Posterior vena cava (tissue), 2 donors: Measurements from ENCODE around the gene RSRP1. TPM values are rescaled to one million over a fixed set of nuclear protein-coding genes. Genes with fewer than 3 reads are reported as not detected.

Experiments used
- DNase-seq: peaks from one replicate; pipeline ENCODE4 v3.0.0-alpha.2; 2020; ENCODE audit warnings: low spot score
- intact Hi-C, 2 donors: fragments of 100-400 bp; cut with DNase I; formaldehyde crosslinking; loops; one replicate each; pipeline versions ENCODE4 v1.14.1 to v1.14.2; 2022 to 2023
- total RNA-seq, 2 donors: library from RNA; stranded (reverse); fragmentation: NEBNext Ultra II Directional; extraction: Animal tissue kit (Norgen Biotek cat#: 25700); gene quantifications; one replicate each; pipeline ENCODE4 v1.2.1, GENCODE V29; 2021
- donor health status: DM: yes; HTN: yes; CAD: no.
- donor health status: DM: yes; HTN: yes; CAD: no.

RSRP1 gene
- total RNA-seq, 2 donors from 2014 or later, result 67.5 to 90.0 TPM

GRCh38 chr1:25197982-25198662 lies 49.1 kb downstream of the RSRP1 start:
- DNase-seq, result peak; percentile 57
- intact Hi-C loops, result no loop called here

DNA sequence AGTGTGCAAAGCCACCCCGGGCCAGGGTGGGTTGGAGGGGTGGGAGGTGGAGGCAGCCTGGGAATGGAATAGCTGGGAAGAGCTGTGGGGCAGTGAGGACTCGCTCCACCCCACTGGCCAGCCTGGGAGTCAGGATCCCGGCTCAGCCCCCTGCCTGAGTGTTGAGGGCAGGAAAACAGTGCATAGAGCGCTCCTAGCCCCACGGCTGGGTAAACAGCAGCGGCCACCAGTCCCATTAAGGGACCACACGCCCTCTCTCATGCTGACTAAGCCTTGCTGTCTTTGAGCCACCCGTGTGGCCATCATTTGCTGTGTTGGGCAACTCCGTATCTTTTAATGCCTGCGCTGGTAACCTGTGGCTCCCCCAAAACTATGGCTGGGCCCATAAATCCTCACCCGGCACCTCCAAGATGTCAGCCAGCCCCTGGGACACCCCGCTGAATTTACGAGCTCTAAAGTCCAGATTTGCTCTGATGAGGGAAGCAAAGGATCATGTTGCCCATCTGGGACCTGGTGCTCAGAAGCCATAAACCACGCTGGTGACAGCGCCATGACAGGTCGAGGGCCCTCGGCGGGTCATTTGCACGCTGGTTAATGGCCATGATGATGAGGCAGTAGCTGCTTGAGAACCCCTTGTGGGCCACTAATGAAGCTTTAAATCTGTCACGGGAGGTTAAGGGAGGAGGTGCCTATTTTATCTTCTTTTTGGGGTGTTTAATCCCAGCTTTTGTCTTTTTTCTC lies 49.8 kb downstream of the RSRP1 start:
- no peak for DNase-seq
- intact Hi-C loops, result no loop called here

GRCh38 chr1:25196830-25197229 lies 50.4 kb downstream of the RSRP1 start:
- intact Hi-C loops, result no loop called here
- DNase-seq, result no peak

DNA sequence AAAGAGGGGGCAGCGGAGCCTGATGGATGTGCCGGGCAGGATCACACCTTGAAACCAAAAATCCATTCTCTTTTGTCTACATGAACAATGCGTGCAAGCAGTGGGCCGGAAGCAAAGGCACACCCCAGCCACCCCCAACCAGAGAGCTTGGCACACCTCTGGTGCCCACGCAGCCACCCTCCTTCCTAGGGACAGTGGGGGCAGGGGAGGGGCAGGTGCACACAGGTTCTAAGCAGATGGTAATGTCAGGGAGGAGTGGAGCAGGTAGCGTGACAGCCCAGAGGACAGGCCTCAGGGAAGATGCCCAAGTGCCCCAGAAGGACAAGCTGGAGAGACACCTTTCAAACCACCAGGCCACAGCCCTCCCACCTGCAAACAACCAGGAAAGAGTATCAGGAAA lies 51.4 kb downstream of the RSRP1 start:
- intact Hi-C loops, result no loop called here

DNA sequence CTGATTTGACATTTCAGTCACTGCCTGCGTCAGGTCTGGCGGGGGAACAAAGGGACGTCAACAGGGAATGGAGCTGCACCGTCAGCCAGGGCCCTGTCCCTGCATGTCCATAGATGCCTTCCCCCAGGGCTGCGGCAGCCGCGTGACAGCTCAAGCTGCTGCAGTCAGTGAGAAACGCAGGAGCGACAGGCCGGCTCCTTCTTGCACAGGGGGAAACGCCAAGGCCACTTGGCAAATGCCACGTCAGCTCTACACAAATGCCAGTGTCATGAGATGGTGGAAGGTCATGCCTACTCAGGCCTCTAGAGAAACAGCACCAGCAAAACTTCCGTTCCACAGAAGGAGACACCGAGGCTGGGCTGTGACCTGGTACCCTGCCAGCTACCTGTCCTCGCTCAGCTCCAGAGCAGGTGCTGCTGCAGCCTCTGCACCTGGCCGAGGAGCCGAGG lies 52.7 kb downstream of the RSRP1 start:
- intact Hi-C loops, result no loop called here
- no peak for DNase-seq

More for the DNA sequence above, 51.4 kb downstream of the RSRP1 start:
- DNase-seq, result no peak

DNA sequence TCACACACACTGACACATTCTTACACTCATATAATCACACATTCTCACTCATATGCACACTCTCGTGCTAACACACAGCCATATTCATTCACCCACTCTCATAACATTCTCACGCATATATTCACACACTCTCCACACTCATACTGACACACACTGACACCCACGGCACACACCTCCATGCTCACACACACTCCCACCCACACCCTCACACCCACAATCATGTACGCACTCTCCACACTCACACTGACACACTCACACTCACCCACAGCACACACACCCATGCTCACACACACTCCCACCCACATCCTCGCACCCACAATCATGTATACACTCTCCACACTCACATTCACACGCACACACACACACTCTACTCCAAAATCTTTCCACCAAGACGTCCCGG lies 53.2 kb downstream of the RSRP1 start:
- DNase-seq, result no peak
- intact Hi-C loops, result no loop called here

GRCh38 chr1:25193229-25193628 lies 54.0 kb downstream of the RSRP1 start:
- no peak for DNase-seq
- intact Hi-C loops, result no loop called here

Other genes with a start within 250 kb of the RSRP1 start
- 10 to 100 TPM; 35.7 to 38.0 TPM for gene SYF2, start 15.0 kb downstream of the RSRP1 start, total RNA-seq
- gene RHD, start 25.1 kb upstream of the RSRP1 start, total RNA-seq, result not detected
- gene TMEM50A, start 90.9 kb upstream of the RSRP1 start, total RNA-seq, result 100 to 1,000 TPM in 1 of 2 donors, 10 to 100 TPM in 1; 91.0 to 112 TPM
- not detected for gene RHCE, start 173.4 kb upstream of the RSRP1 start, total RNA-seq
- gene MACO1, start 183.4 kb upstream of the RSRP1 start, total RNA-seq, result 10 to 100 TPM; 14.8 to 16.1 TPM